Measurements from ENCODE around the gene ZFP14. TPM values are rescaled to one million over a fixed set of nuclear protein-coding genes. Genes with fewer than 3 reads are reported as not detected.

The ZFP14 gene
- 1.7 and 1.8 TPM in 2 replicates for total RNA-seq (2014; rRNA removed; shearing (Covaris generic))

- peak; percentile 95 for DNase-seq (ENCODE audit: low read depth)
Measured at GRCh38 chr19:36378625-36379509, at the start of gene ZFP14. Gene ZFP14 (minus strand): TSS chr19:36379201. CDS start chr19:36367892, 11,309 bp downstream.

GRCh38 chr19:36423925-36424324 is 44.9 kb upstream of the ZFP14 start:
- no peak for DNase-seq (ENCODE audit: low read depth)

GRCh38 chr19:36421749-36422481 is 42.9 kb upstream of the ZFP14 start:
- DNase-seq (ENCODE audit: low read depth) = peak; percentile 40

GRCh38 chr19:36420961-36421748 is 42.2 kb upstream of the ZFP14 start:
- DNase-seq (ENCODE audit: low read depth) = peak; percentile 70

GRCh38 chr19:36418287-36419001 is 39.4 kb upstream of the ZFP14 start, which contains the start of gene ZFP82:
Gene ZFP82 (minus strand): TSS chr19:36418644. CDS start chr19:36409789, 8,855 bp downstream.
- peak; percentile 81 for DNase-seq (ENCODE audit: low read depth)

GRCh38 chr19:36417752-36418286 is 38.8 kb upstream of the ZFP14 start:
- no peak for DNase-seq (ENCODE audit: low read depth)

- DNase-seq (ENCODE audit: low read depth) = no peak
Measured at GRCh38 chr19:36409841-36410240, 30.8 kb upstream of the ZFP14 start.

GRCh38 chr19:36408101-36408500 is 29.1 kb upstream of the ZFP14 start:
- no peak for DNase-seq (ENCODE audit: low read depth)

- DNase-seq (ENCODE audit: low read depth) = no peak
Measured at GRCh38 chr19:36404498-36404897, 25.5 kb upstream of the ZFP14 start.

- DNase-seq (ENCODE audit: low read depth) = no peak
Measured at GRCh38 chr19:36401475-36401874, 22.5 kb upstream of the ZFP14 start.

GRCh38 chr19:36398571-36398970 is 19.6 kb upstream of the ZFP14 start:
- DNase-seq (ENCODE audit: low read depth) = no peak

- no peak for DNase-seq (ENCODE audit: low read depth)
Measured at GRCh38 chr19:36392916-36393673, 14.1 kb upstream of the ZFP14 start.

GRCh38 chr19:36379510-36379819 is 464 bp upstream of the ZFP14 start:
- no peak for DNase-seq (ENCODE audit: low read depth)

- DNase-seq (ENCODE audit: low read depth) = no peak
Measured at GRCh38 chr19:36377541-36378178, 1.3 kb downstream of the ZFP14 start.

GRCh38 chr19:36373638-36374156 is 5.3 kb downstream of the ZFP14 start:
- no peak for DNase-seq (ENCODE audit: low read depth)

- DNase-seq (ENCODE audit: low read depth) = no peak
Measured at GRCh38 chr19:36371886-36372285, 7.1 kb downstream of the ZFP14 start.

- no peak for DNase-seq (ENCODE audit: low read depth)
Measured at GRCh38 chr19:36363845-36364244, 15.2 kb downstream of the ZFP14 start.

GRCh38 chr19:36340786-36341372 is 38.1 kb downstream of the ZFP14 start:
- no peak for DNase-seq (ENCODE audit: low read depth)

Data from RPMI7951 (cell line).